ENCODE results near the gene HNRNPH1.

Gene HNRNPH1

DNA sequence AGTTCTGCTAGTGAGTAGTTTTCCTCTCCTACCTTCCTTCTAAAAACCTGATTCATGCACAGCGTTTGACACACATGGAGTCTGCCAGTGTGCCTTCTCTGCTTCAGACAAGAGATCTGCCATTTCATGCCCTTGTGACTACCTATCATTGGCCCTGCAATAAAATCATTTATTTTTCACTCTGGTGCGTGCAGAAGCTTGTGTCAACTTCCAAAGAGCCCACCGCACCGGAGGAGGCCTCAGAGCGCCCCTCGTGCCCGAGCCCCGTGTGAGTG lies 13.7 kb downstream of the HNRNPH1 start:
- TF ChIP-seq, protein P1, sequence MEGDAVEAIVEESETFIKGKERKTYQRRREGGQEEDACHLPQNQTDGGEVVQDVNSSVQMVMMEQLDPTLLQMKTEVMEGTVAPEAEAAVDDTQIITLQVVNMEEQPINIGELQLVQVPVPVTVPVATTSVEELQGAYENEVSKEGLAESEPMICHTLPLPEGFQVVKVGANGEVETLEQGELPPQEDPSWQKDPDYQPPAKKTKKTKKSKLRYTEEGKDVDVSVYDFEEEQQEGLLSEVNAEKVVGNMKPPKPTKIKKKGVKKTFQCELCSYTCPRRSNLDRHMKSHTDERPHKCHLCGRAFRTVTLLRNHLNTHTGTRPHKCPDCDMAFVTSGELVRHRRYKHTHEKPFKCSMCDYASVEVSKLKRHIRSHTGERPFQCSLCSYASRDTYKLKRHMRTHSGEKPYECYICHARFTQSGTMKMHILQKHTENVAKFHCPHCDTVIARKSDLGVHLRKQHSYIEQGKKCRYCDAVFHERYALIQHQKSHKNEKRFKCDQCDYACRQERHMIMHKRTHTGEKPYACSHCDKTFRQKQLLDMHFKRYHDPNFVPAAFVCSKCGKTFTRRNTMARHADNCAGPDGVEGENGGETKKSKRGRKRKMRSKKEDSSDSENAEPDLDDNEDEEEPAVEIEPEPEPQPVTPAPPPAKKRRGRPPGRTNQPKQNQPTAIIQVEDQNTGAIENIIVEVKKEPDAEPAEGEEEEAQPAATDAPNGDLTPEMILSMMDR (IDR thresholded peaks at IDR 0.05; ENCODE audit: low read depth, low read length): no peak
- in situ Hi-C loops (cut with HindIII; ENCODE audit: low sequenced_read_pairs): no loop called here
- DNase-seq (ENCODE audit: low read depth, low spot score): no peak
- no peak overlapping the region for H3K4me3 ChIP-seq (ENCODE audit: low read depth, low read length)

DNA sequence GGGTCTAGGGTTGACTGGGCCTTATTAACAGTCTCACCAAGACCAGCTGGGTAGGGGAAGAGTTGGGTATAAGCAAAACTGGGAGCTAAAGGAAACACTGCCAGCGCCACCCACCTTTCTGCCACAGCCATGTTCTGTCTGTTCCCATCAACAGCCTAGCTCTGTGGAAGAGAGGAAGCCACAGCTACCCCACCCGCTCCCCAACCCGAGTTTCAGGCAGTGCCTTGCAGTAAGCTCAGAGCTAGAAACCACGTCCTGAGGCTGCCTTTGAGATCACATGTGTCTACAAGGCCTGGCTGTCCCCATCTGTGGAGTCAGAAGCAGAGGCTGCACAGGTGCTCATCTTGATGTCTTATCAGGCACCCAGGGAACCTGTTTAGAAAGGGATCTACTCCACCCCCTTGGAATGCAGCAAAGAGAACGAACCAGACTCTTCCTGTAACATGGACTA lies 15.3 kb downstream of the HNRNPH1 start:
- in situ Hi-C loops (cut with HindIII; ENCODE audit: low sequenced_read_pairs): no loop called here
- DNase-seq (ENCODE audit: low read depth, low spot score): no peak
- no peak overlapping the region for H3K4me3 ChIP-seq (ENCODE audit: low read depth, low read length)
- TF ChIP-seq, protein P1 (IDR thresholded peaks at IDR 0.05; ENCODE audit: low read depth, low read length): no peak

DNA sequence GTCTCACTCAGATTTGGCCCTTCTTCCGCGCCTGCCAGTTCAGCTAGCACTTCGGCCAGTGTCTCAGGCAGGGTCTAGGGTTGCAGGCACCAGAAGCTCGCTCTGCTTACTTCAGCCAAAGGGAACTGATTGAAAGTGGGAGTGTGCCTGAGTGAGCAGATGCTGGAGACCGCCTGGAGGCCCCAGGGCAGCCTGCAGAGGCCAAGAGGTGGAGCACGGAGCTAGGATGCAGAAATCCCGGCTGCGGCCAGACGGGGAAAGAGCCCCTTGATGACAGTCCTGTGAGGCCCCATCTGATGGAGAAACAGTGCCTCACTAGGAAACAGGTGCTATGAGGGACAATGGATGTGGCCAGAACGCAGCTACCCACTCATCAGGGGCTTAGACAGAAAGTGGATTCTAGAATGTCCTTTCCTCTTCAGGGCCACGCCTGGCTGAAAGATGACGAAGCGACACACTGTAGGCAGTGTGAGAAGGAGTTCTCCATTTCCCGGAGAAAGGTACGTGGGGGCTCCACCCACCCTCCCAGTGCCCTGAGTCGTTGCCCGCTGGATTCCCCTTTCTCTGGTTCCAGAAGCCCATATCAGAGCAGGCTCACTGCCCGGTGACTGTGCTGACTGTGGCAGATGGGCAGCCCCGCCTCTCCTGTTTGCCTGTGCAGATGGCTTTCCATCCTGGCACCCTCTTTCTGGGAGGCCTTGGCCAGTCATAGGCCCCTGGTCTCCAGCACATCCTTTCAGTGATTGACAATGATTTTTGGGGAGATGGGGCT lies 16.1 kb downstream of the HNRNPH1 start:
- H3K4me3 ChIP-seq (ENCODE audit: low read depth, low read length): no peak overlapping the region
- in situ Hi-C loops (cut with HindIII; ENCODE audit: low sequenced_read_pairs): no loop called here
- TF ChIP-seq, protein P1 (IDR thresholded peaks at IDR 0.05; ENCODE audit: low read depth, low read length): no peak
- no peak for DNase-seq (ENCODE audit: low read depth, low spot score)

DNA sequence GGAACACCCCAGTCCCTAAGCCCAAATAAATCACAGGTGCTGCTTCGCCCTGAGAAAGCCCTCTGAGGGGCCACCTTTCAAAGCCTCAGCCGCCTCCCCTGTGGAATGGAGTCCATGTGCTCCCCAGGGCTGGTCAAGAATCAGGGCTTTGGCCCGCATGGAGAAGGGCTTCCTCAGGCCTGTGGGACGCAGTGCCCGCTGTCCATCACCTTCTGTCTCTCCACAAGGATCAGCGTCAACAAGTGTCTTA lies 16.6 kb downstream of the HNRNPH1 start:
- in situ Hi-C loops (cut with HindIII; ENCODE audit: low sequenced_read_pairs): no loop called here
- no peak for DNase-seq (ENCODE audit: low read depth, low spot score)
- no peak overlapping the region for H3K4me3 ChIP-seq (ENCODE audit: low read depth, low read length)
- TF ChIP-seq, protein P1 (IDR thresholded peaks at IDR 0.05; ENCODE audit: low read depth, low read length): no peak

DNA sequence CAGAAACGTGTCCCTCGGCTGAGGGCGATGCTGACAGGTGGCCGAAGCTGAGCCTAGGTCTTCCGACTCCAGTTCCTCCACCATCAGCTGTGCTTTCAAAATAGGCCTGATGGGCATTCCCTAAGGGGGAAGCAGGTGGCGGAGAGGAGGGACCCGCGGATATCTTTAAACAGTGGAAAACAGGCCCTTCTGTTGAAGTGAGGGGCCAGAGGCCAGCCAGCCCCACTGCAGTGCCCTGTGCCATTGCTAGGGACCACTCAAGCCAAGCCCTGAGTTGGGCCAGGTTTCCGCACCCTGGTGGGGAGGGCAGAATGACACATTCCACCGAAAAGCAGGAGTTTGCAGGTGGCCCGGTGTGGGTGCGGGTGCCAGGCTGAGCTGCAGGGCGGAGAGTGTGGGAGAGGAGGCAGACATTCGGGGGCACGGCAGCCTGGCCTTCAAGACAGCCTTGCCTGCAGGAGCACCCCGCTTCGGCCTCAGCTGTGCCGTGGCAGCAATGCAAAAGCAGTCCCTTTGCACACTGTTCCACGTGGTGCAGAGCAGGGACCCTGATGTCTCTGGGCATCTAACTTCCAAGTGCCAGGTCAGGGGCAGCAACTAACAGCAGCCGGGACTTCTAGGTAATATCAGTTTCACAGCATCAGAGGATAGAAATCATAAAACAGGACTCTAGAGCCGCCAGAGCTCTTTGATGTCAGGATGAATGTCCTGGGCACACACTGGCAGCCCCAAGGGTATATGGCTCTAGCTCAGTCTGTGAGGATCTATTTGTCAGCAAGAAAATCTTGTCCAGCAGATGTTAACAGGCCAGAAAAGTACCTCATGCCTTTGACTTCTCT lies 17.2 kb downstream of the HNRNPH1 start:
- in situ Hi-C loops (cut with HindIII; ENCODE audit: low sequenced_read_pairs): no loop called here
- H3K4me3 ChIP-seq (ENCODE audit: low read depth, low read length): no peak overlapping the region
- TF ChIP-seq, protein P1 (IDR thresholded peaks at IDR 0.05; ENCODE audit: low read depth, low read length): no peak
- no peak for DNase-seq (ENCODE audit: low read depth, low spot score)

DNA sequence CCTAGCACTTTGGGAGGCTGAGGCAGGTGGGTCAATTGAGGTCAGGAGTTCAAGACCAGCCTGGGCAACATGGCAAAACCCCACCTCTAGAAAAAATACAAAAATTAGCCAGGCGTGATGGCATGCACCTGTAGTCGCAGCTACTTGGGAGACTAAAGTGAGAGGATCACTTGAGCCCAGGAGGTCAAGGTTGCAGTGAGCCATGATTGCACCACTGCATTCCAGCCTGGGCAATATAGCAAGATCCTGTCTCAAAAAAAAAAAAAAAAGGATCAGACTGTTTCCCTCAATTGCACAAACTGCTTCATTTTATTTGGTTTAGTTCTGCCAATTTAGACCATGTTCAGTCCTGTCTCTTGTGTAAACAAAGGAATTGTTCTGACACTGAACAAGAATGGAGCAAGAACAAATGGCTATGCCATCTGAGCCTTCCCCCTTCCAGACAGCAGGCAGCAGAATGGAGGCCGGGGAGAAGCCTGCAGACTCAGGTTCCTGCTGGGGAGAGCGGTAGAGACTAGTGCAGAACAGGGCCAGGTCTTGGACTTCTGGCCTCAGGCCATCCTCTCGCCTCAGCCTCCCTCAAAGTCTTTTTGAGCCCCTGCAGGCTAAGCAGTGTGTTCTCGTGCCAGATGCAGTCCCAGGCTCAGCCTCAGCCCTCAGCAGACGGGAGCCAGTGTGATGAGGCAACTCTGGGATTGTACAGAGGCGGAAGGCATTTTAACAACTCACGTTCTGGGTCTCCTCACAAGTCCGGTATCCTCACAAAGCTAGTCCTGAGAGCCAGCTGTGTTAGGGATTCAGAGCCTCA lies 18.2 kb downstream of the HNRNPH1 start:
- no peak for DNase-seq (ENCODE audit: low read depth, low spot score)
- no peak overlapping the region for H3K4me3 ChIP-seq (ENCODE audit: low read depth, low read length)
- in situ Hi-C loops (cut with HindIII; ENCODE audit: low sequenced_read_pairs): no loop called here
- TF ChIP-seq, protein P1 (IDR thresholded peaks at IDR 0.05; ENCODE audit: low read depth, low read length): no peak

Measured in astrocyte of the spinal cord (primary cell).